GM19455 (cell line): Measurements from ENCODE around the gene DNAH7.
A peak's percentile ranks its signal among the peaks of the same experiment; 100 is the strongest.
"Not testable (repeated sequence)": the region's sequence is repeated elsewhere in the genome, so short reads cannot be mapped to it uniquely, and the experiment has no call there.

Experiments
- ATAC-seq: cut with Tn5 transposase; IDR thresholded peaks from one replicate; pipeline ENCODE4 v1.9.1; 2021; ENCODE audit not compliant: unreplicated experiment

Gene DNAH7

DNA sequence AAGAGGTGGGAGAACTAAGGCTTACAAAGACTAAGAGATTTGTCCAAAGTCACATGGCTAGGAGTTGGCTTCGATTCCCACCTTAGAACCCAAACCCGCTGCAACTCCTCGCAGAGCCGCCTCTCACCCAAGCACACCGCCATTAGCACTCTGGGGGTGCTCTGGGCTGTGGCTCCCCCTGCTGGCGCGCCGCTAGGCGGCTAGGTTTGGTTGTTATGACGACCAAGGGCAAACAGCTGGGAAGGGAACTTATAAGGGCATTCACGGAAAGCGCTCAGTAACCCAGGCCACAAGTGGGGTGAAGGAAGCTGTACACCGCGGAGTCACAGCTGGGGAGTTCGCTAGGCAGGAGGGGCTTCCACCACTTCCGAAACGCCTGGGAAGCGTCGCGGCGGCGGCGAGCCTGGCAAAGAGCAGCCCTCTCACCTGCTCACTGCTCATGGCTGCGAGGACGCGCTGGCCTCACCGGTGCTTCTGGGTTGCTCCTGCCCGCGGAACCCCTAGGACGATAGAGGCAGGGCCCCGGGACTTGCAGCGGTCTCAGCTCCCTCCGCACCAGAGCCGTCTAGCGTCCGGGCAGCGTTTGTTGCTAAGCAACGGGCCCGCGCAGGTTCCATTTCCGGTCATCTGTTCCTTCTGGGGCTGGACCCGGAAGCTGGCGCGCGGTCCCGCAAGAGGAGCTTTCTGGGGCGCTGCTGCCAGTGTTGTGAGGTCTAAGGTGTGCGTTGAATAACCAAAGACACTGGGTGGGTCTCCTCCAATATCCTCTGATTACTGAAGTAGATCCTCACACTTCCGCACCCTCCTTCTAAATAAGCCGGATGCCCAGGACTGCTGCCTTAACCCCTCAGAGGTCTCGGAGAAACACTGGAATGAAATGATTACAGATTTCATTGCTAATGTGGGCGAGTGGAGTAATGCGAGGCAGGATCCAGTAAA is at the start of gene DNAH7:
TSS of gene DNAH7 (minus strand) at position 567 of the 939 bp plus-strand sequence. CDS start at position 441, 126 bp downstream.
- ATAC-seq = peak; percentile 99

DNA sequence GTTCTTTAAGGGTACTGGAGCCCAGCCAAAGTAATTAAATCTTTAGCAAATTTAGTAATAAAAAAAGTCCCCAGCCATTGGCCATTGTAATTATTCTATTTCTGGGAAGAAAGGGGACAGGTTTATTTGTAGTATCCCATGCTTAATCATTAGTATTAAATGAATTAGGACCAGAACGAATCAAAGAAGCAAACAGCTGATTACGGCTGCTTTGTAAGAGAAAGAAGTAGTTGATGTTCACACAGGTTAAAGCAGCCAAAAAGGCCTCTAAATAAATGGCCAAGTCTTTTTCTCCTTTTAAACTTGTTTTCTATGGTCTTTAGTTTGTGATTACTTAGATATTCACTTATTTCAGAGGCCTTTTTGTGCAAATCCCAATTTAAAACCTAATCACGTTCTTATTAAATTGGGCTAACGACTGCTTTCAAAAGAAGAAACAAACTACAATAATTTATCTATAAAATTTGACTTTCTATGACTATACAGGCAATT is 48.6 kb upstream of the DNAH7 start:
- ATAC-seq = no peak

DNA sequence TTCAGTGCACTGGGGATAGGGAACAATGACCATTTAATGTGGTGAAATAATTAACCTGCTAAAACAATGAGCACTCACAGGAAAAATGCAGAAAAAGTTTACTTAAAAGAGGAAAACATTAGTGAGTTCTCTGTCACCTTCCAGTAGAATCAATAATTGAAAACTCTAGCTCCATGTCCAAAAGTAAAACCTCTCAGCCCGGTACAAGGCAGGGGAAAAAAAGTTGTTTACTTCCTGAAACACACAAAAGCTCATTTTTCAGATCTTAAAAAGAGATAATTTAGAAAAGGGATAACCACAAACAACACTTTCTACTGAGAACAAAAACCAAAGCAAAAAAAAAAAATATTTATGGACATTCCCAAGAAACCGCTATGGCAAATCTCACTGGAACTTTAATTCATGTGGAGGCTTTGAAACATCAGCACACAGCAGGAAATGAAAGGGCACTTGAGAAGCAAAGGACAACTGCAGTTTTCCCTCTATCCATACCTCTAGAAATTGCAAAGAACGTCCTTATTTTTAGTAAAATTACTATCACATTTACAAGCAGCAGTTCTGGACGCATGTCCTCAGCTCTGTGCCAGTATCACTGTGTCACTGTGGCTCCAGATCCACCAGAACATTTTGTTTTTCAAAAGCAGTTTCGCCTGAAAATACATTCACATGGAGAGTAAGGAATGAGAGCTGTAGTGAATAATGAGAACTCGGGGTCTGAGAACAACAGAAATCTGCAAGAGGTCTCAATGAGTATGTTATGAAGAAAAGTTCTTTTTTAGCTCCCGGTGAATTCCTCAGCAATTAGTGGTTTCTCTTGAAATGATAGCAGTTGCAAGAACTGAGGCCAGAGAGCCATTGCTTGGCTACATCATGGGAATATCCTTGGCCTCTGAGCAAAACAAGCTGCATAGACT is 44.7 kb upstream of the DNAH7 start:
- ATAC-seq = no peak

DNA sequence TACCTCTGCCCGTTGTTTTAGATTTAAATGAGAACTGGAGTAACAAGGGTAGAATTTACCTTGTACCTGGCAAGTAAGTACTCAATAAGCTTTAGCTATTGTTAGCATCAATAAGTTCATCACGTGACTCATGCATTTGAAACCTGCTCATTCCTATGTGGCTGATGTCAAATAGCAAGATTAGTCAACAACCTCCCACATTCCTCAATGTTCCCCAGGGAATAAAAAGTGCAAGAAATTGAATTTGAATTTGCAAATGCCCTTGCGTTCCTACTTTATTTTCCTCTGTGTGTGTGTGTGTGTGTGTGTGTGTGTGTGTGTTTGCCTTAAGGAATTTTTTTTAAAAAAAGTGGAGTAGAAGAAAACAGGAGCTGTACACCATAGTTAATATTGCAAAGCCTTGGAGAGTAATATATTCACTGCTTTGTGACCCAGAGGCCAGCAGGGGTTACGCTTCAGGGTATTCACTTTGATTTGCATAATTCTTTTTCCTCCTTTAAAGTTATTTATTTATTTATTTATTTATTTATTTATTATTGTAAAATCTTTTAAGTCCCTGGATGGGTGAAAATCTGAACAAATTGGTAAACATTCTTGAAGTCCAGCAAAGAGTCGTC is 43.9 kb upstream of the DNAH7 start:
- no peak for ATAC-seq

GRCh38 chr2:196108604-196109003 is 40.0 kb upstream of the DNAH7 start:
- ATAC-seq = no peak

DNA sequence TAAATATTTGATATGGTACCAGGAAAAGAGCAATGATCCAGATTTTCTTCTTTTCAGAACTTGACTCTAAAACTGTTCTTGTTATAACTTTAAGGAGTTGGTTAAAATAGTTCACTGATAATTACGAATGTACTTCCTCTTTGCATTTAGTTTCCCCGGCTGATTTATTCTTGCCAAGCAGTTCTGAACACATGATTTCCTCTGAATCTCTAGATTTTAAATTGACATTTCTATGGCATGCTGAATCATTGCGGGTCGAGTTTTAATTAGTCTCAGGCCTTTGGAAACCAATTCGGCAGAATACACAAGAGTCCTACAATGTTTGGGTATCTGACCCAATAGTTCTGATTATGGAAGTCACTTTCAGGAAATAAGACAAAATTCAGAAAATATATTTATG is 37.3 kb upstream of the DNAH7 start:
- ATAC-seq = no peak

- ATAC-seq = no peak
These were observed 35.4 kb upstream of the DNAH7 start for GRCh38 chr2:196104066-196104465.

DNA sequence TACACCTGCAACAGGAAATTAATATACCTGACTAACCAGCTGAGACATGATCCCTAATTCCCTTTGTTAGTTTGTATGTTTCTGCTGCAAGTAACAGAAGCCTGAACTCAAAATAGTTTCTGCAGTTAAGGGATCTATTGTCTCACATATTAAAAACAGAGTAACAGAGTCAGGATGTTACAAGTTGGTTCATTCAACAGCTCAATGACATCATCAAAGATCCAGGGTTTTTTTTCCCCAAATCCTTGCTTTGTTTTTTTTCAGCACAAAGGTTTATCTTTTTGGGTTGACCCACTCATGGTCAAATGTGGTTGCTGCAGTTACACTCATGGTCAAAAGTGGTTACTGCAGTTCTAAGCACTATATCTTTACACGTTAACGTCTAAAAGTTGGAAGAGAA is 35.0 kb upstream of the DNAH7 start:
- no peak for ATAC-seq

DNA sequence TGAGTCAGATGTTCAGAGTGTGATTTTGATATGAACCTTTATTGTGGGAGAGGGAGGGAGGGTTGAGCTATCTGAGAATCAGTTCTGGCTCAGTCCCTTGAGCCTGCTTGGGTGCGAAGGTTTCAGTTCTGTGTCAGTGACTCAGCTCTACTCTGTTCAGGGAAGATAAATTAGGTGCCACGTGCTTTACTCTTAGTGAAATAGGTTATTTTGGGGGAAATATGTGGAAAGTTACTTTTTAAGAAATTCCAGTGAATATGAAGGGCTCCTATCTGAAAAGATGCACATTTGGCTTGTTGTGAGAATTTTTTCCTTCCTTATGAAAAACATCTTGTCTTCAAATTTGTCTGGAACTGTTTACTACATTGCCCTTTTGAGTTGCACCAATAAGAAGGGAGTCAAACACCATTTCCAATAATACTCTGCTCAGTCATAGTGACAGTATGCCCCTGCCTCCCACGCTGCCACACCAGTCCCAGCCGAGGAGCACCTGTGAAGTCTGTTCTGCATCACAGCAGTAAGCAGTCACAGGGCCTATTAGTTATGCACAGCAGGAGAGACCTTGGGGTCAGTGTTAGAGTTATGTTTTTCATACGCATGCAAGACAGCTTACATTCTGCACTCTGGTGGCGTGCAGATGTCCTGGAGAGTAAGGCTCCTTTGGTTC is 32.8 kb upstream of the DNAH7 start:
- ATAC-seq = peak; percentile 96

GRCh38 chr2:196099916-196100315 is 31.3 kb upstream of the DNAH7 start:
- ATAC-seq = no peak

GRCh38 chr2:196097864-196098660 is 29.4 kb upstream of the DNAH7 start:
- no peak for ATAC-seq

- no peak for ATAC-seq
These were observed 28.5 kb upstream of the DNAH7 start for GRCh38 chr2:196096982-196097745.

- no peak for ATAC-seq
These were observed 27.6 kb upstream of the DNAH7 start for GRCh38 chr2:196096264-196096663.

- ATAC-seq = not testable (repeated sequence)
These were observed 20.8 kb upstream of the DNAH7 start for GRCh38 chr2:196089448-196089847.

- no peak for ATAC-seq
These were observed 19.6 kb upstream of the DNAH7 start for GRCh38 chr2:196088203-196088602.

DNA sequence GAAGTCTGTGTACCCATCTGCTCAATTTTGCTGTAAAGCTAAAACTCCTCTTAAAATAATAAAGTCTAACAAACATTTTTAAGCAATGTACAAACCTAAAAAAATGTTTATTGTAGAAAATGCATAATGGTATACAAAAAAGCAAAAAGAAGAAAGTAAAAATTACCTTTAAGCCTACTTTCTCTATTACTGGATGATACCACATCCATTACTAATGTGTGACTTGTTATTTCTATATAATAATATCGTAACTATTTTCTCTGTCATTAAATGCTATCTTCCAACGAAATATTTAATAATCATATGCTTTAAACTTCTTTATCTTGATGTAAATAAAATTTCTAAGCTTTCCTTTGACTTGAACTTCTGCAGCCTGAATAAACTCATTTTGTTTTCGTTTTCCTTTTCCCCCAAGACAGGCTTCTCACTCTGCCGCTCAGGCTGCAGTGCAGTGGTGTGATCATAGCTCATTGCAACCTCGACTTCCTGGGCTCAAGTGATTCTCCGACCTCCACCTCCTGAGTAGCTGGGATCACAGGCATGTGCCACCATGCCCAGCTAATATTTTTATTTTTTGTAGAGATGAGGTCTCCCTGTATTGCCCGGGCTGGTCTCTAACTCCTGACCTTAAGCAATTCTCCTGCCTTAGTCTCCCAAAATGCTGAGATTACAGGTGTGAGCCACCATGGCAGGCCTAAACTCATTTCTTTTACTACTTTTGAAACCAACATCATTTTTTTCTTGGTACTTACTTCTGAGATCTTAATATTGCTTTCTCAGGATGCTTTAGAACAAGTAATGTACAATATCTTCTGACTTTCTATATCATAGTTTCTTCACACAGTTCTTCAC is 18.1 kb upstream of the DNAH7 start:
- peak; percentile 86 for ATAC-seq

DNA sequence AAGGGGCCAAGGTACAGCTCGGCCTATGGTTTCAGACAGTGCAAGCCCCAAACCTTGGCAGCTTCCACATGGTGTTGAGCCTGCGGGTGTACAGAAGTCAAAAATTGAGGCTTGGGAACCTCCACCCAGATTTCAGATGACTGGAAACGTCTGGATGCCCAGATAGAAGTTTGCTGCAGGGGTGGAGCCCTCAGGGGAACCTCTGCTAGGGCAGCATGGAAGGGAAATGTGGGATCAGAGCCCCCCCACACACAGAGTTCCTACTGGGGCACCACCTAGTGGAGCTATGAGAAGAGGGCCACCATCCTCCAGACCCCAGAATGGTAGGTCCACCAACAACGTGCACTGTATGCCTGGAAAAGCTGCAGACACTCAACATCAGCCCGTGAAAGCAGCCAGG is 15.0 kb upstream of the DNAH7 start:
- ATAC-seq = no peak

- ATAC-seq = no peak
These were observed 11.9 kb upstream of the DNAH7 start for GRCh38 chr2:196080526-196080925.
